ENCODE measurements around the gene JPH2.

DNA sequence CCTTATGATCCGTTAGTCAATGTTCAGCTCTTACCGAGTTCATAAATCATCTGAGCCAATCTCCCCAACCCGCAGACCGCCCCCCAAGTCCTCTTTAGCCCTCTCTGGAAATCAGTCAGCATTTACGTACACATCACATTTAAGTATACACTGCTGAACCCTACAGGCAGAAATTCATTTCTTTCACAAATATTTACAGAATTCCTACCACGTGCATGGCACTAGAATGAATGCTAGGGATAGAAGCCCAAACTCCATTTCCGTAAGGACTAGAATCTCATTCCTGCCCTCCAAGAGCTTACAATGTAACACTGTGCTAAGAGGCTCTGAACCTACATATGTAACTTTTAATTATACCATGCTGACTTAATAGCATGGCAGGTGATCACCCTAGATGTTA, 21.8 kb upstream of the JPH2 start:
- TF ChIP-seq POLR2A (IDR thresholded peaks at IDR 0.05) = no peak
- TF ChIP-seq, protein P1, sequence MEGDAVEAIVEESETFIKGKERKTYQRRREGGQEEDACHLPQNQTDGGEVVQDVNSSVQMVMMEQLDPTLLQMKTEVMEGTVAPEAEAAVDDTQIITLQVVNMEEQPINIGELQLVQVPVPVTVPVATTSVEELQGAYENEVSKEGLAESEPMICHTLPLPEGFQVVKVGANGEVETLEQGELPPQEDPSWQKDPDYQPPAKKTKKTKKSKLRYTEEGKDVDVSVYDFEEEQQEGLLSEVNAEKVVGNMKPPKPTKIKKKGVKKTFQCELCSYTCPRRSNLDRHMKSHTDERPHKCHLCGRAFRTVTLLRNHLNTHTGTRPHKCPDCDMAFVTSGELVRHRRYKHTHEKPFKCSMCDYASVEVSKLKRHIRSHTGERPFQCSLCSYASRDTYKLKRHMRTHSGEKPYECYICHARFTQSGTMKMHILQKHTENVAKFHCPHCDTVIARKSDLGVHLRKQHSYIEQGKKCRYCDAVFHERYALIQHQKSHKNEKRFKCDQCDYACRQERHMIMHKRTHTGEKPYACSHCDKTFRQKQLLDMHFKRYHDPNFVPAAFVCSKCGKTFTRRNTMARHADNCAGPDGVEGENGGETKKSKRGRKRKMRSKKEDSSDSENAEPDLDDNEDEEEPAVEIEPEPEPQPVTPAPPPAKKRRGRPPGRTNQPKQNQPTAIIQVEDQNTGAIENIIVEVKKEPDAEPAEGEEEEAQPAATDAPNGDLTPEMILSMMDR (IDR thresholded peaks at IDR 0.05) = no peak
